IMR-90 (cell line): ENCODE data around the gene MYH11. TPM values are rescaled to one million over a fixed set of nuclear protein-coding genes. Genes with fewer than 3 reads are reported as not detected.

Experiments
- ATAC-seq: fragments of 200-7000 bp; cut with Tn5 transposase; 2 replicates; pipeline ENCODE4 v1.9.1; 2020; ENCODE audit warnings: low read depth, mild to moderate bottlenecking, moderate library complexity
- BruUV-seq: library from RNA; stranded (reverse); fragments of 400-500 nt; replicated peaks from 2 replicates; lab custom pipeline; 2021; lab: Mats Ljungman, UMichigan
- CTCF ChIA-PET: fragments of 300-600 bp; formaldehyde crosslinking; extraction: SDS; loops from one replicate; lab custom pipeline; 2021; ENCODE audit warnings: antibody characterized with exemption; lab: Yijun Ruan, JAX
- POLR2A ChIA-PET: fragments of 300-600 bp; sonication (Branson Sonifier 250); formaldehyde crosslinking; loops from one replicate; lab custom pipeline; 2022; ENCODE audit warnings: antibody characterized with exemption; ENCODE audit not compliant: unreplicated experiment; lab: Charles Lee
- DNase-seq: peaks from one replicate; pipeline ENCODE4 v3.0.0; 2013
- H2AFZ ChIP-seq: replicated peaks from 2 replicates; pipeline ENCODE3; 2013; ENCODE audit warnings: low read length, mild to moderate bottlenecking; ENCODE audit not compliant: poor library complexity
- H2AK5ac ChIP-seq: 2 replicates; pipeline ENCODE4 v1.6.1; 2013; ENCODE audit warnings: low read depth, low read length, inconsistent platforms
- H2AK9ac ChIP-seq: replicated peaks from 2 replicates; pipeline ENCODE3; 2013; ENCODE audit warnings: mild to moderate bottlenecking, low read depth, low read length, moderate library complexity; ENCODE audit not compliant: poor library complexity
- H2BK120ac ChIP-seq: 2 replicates; pipeline ENCODE4 v1.6.1; 2013; ENCODE audit warnings: low read depth, low read length, inconsistent platforms
- H2BK15ac ChIP-seq: 3 replicates; pipeline ENCODE4 v1.6.1; 2013; ENCODE audit warnings: low read depth, low read length, inconsistent platforms
- H2BK20ac ChIP-seq: 2 replicates; pipeline ENCODE4 v1.6.1; 2013; ENCODE audit warnings: low read depth, mild to moderate bottlenecking, inconsistent platforms, low read length, moderate library complexity
- H2BK5ac ChIP-seq: 2 replicates; pipeline ENCODE4 v1.6.1; 2013; ENCODE audit warnings: mild to moderate bottlenecking, low read depth, low read length, inconsistent platforms; ENCODE audit not compliant: poor library complexity, severe bottlenecking
- H3K14ac ChIP-seq: replicated peaks from 2 replicates; pipeline ENCODE4 v1.6.1; 2013; ENCODE audit warnings: low read depth, low read length, inconsistent platforms
- H3K18ac ChIP-seq: 2 replicates; pipeline ENCODE4 v1.6.1; 2013; ENCODE audit warnings: low read depth, low read length, control low read depth
- H3K23ac ChIP-seq: 2 replicates; pipeline ENCODE4 v1.6.1; 2013; ENCODE audit warnings: low read depth, low read length, inconsistent platforms
- H3K27ac ChIP-seq: 2 replicates; pipeline ENCODE4 v1.5.1; 2013; ENCODE audit warnings: mild to moderate bottlenecking, control low read depth, low read length; ENCODE audit not compliant: insufficient read depth
- H3K27me3 ChIP-seq: 2 replicates; pipeline ENCODE4 v1.6.1; 2013; ENCODE audit warnings: low read length; ENCODE audit not compliant: control insufficient read depth, insufficient read depth
- H3K36me3 ChIP-seq: 2 replicates; pipeline ENCODE4 v1.6.1; 2013; ENCODE audit warnings: low read length, mixed read lengths; ENCODE audit not compliant: control insufficient read depth, insufficient read depth
- H3K4ac ChIP-seq: 2 replicates; pipeline ENCODE4 v1.6.1; 2013; ENCODE audit warnings: low read depth, low read length, inconsistent platforms
- H3K4me1 ChIP-seq: 2 replicates; pipeline ENCODE4 v1.6.1; 2013; ENCODE audit warnings: low read length, mixed read lengths; ENCODE audit not compliant: control insufficient read depth, insufficient read depth
- H3K4me2 ChIP-seq: 2 replicates; pipeline ENCODE4 v1.6.1; 2013; ENCODE audit warnings: low read depth, mild to moderate bottlenecking, control low read depth, low read length, moderate library complexity
- H3K4me3 ChIP-seq: 2 replicates; pipeline ENCODE4 v1.5.1; 2013; ENCODE audit warnings: low read depth, mild to moderate bottlenecking, control low read depth, low read length, moderate library complexity; ENCODE audit not compliant: insufficient read depth
- H3K56ac ChIP-seq: 2 replicates; pipeline ENCODE4 v1.6.1; 2013; ENCODE audit warnings: low read length, inconsistent platforms; ENCODE audit not compliant: insufficient read depth; ENCODE audit errors: extremely low read depth
- H3K79me1 ChIP-seq, 2 experiments: 2 replicates each; pipeline ENCODE4 v1.6.1; 2013; ENCODE audit warnings: low read length in 2 of 2, inconsistent platforms in 1 of 2, low read depth in 1 of 2
- H3K9ac ChIP-seq: 2 replicates; pipeline ENCODE4 v1.6.1; 2013; ENCODE audit warnings: low read depth, low read length, control low read depth
- H3K9me1 ChIP-seq: 2 replicates; pipeline ENCODE4 v1.6.1; 2013; ENCODE audit warnings: low read length, inconsistent platforms; ENCODE audit not compliant: insufficient read depth
- H3K9me3 ChIP-seq: 2 replicates; pipeline ENCODE4 v1.6.1; 2013; ENCODE audit warnings: low read length; ENCODE audit not compliant: control insufficient read depth, insufficient read depth
- H4K20me1 ChIP-seq: 2 replicates; pipeline ENCODE4 v1.6.1; 2013; ENCODE audit warnings: low read length, inconsistent platforms; ENCODE audit not compliant: insufficient read depth
- H4K5ac ChIP-seq: 2 replicates; pipeline ENCODE4 v1.6.1; 2013; ENCODE audit warnings: mild to moderate bottlenecking, low read depth, low read length, control low read depth
- H4K8ac ChIP-seq, 2 experiments: 2 replicates each; pipeline ENCODE4 v1.6.1; 2013; ENCODE audit warnings: low read depth in 2 of 2, low read length in 2 of 2, control low read depth in 1 of 2, inconsistent platforms in 1 of 2
- H4K91ac ChIP-seq: 2 replicates; pipeline ENCODE4 v1.6.1; 2013; ENCODE audit warnings: low read depth, low read length, inconsistent platforms; ENCODE audit not compliant: insufficient read depth
- CEBPB ChIP-seq: IDR thresholded peaks from 2 replicates; pipeline ENCODE4 v1.6.1; 2012; ENCODE audit warnings: low read depth, low read length, improper control_type of control experiment
- CHD1 ChIP-seq: IDR thresholded peaks from 2 replicates; pipeline ENCODE4 v1.6.1; 2012; ENCODE audit warnings: low read depth, low read length, improper control_type of control experiment
- FOS ChIP-seq: fragments of 150-350 bp; IDR thresholded peaks from 2 replicates; pipeline ENCODE4 v1.6.1; 2016; ENCODE audit warnings: low read depth, low read length
- MAFK ChIP-seq: IDR thresholded peaks from 2 replicates; pipeline ENCODE4 v1.6.1; 2012; ENCODE audit warnings: low read depth, low read length, improper control_type of control experiment
- RAD21 ChIP-seq: IDR thresholded peaks from 2 replicates; pipeline ENCODE4 v1.6.1; 2012; ENCODE audit warnings: low read length, improper control_type of control experiment
- RCOR1 ChIP-seq: IDR thresholded peaks from 2 replicates; pipeline ENCODE4 v1.6.1; 2012; ENCODE audit warnings: mild to moderate bottlenecking, low read length, improper control_type of control experiment; ENCODE audit not compliant: insufficient replicate concordance
- RFX5 ChIP-seq: IDR thresholded peaks from 2 replicates; pipeline ENCODE4 v1.8.0; 2012; ENCODE audit warnings: low read depth, mild to moderate bottlenecking, low read length, moderate library complexity
- SMC3 ChIP-seq: fragments of 150-350 bp; IDR thresholded peaks from 2 replicates; pipeline ENCODE4 v1.6.1; 2016; ENCODE audit warnings: low read depth, mild to moderate bottlenecking, antibody characterized with exemption, low read length, moderate library complexity
- USF2 ChIP-seq: fragments of 150-350 bp; IDR thresholded peaks from 2 replicates; pipeline ENCODE4 v1.6.1; 2017; ENCODE audit warnings: mild to moderate bottlenecking, antibody characterized with exemption, low read length, low read depth
- WGBS, 2 experiments: methylation state at CpG; one replicate each; pipeline versions ENCODE4 v1.1.5 to v1.1.7; 2013; ENCODE audit warnings: missing lambda C conversion rate in 2 of 2; ENCODE audit not compliant: insufficient read length in 1 of 2; ENCODE audit errors: extremely low coverage in 2 of 2; 5-methylcytosine and 5-hydroxymethylcytosine counted together
- dilution Hi-C: fragments of 300-500 bp; cut with HindIII; formaldehyde crosslinking; loops from one replicate; pipeline ENCODE4 v1.14.3; 2018; ENCODE audit warnings: low sequenced_read_pairs; ENCODE audit not compliant: unreplicated experiment
- in situ Hi-C: fragments of 300-500 bp; cut with MboI; formaldehyde crosslinking; loops from 3 replicates; pipeline ENCODE4 v1.14.3; 2019; ENCODE audit warnings: low sequenced_read_pairs, inconsistent platforms, mixed read lengths
- intact Hi-C: fragments of 100-400 bp; cut with micrococcal nuclease; formaldehyde crosslinking; loops from 2 replicates; pipeline ENCODE4 v1.10.0; 2022
- polyA plus RNA-seq, 3 experiments: library from polyadenylated mRNA; depleted of rRNA; stranded (reverse); fragments of >200 nt; gene quantifications; 2 replicates each; pipeline ENCODE4 v1.2.3, GENCODE V29; 2012; ENCODE audit warnings: low replicate concordance in 1 of 3
- total RNA-seq: library from RNA; depleted of rRNA; stranded (reverse); fragments of >200 nt; gene quantifications from 2 replicates; pipeline ENCODE4 v1.2.3, GENCODE V29; 2012

MYH11 gene
- total and polyA plus RNA-seq, 2 of the 4 experiments (the other 2 are of a cell fraction) = under 0.01 to 0.12 TPM

GRCh38 chr16:15864939-15865338, 8.1 kb upstream of the MYH11 start:
- 0 out of 2 replicates have a peak overlapping the region, but pooled peaks have one; percentile 78 for H3K23ac ChIP-seq
- CTCF ChIA-PET = no interaction called here
- no peak overlapping the region for H2AK5ac ChIP-seq
- no peak overlapping the region for H4K5ac ChIP-seq
- H2AFZ ChIP-seq = no peak overlapping the region
- peak overlapping the region; percentile 83 for H3K18ac ChIP-seq
- in situ Hi-C loops (no loop called here), intact Hi-C loops (loop anchor here (5.0 kb wide), 1 partner anchor 262 kb away; no protein-coding TSS in a partner anchor), dilution Hi-C loops (no loop called here)
- peak overlapping the region; percentile 68; the same call in 1 of the 2 replicates for H4K91ac ChIP-seq
- no peaks in the 10 kb centered on the region for H4K20me1 ChIP-seq
- peaks cover 5% of the 10 kb centered on the region; the same call in 1 of the 2 replicates for H3K9me1 ChIP-seq
- ATAC-seq = peak; percentile 38
- H3K56ac ChIP-seq = peak overlapping the region; percentile 27; the same call in 1 of the 2 replicates
- H3K9me3 ChIP-seq = no peaks in the 10 kb centered on the region
- POLR2A ChIA-PET = no interaction called here
- H3K4me1 ChIP-seq = peaks cover 9% of the 10 kb centered on the region
- peak overlapping the region; percentile 48 for H2BK5ac ChIP-seq
- peak overlapping the region; percentile 89 for H2BK20ac ChIP-seq
- no TSS peak for BruUV-seq
- H3K79me1 ChIP-seq = peaks cover 0 to 5% of the 10 kb centered on the region in 2 experiments; a peak in 2 of 4 replicates
- peak overlapping the region; percentile 10 to 84; a peak in 2 of 4 replicates for H4K8ac ChIP-seq
- no peak overlapping the region for H2AK9ac ChIP-seq
- WGBS, 2 experiments = no CpG with 5 or more reads among the region's 5 CpGs
- H3K9ac ChIP-seq = no peak overlapping the region
- H3K14ac ChIP-seq = 0 out of 2 replicates have a peak overlapping the region, but pooled peaks have one; percentile 51
- H2BK120ac ChIP-seq = peak overlapping the region; percentile 82
- H2BK15ac ChIP-seq = no peak overlapping the region
- DNase-seq = peak; percentile 31
- TF ChIP-seq CEBPB (no peak), RFX5 (no peak), RAD21 (no peak), USF2 (no peak), RCOR1 (no peak), CHD1 (no peak), MAFK (no peak), FOS (no peak), SMC3 (no peak)
- no peak overlapping the region for H3K4me3 ChIP-seq
- peak overlapping the region; percentile 84; the same call in 1 of the 2 replicates for H3K4ac ChIP-seq
- no peak overlapping the region; the same call in 1 of the 2 replicates for H3K4me2 ChIP-seq
- peak overlapping the region; percentile 77; the same call in 1 of the 2 replicates for H3K27ac ChIP-seq
- H3K27me3 ChIP-seq = no peaks in the 10 kb centered on the region
- peaks cover 7% of the 10 kb centered on the region for H3K36me3 ChIP-seq
